Measurements from ENCODE around the gene ARMC9.

- TF ChIP-seq, protein P1, sequence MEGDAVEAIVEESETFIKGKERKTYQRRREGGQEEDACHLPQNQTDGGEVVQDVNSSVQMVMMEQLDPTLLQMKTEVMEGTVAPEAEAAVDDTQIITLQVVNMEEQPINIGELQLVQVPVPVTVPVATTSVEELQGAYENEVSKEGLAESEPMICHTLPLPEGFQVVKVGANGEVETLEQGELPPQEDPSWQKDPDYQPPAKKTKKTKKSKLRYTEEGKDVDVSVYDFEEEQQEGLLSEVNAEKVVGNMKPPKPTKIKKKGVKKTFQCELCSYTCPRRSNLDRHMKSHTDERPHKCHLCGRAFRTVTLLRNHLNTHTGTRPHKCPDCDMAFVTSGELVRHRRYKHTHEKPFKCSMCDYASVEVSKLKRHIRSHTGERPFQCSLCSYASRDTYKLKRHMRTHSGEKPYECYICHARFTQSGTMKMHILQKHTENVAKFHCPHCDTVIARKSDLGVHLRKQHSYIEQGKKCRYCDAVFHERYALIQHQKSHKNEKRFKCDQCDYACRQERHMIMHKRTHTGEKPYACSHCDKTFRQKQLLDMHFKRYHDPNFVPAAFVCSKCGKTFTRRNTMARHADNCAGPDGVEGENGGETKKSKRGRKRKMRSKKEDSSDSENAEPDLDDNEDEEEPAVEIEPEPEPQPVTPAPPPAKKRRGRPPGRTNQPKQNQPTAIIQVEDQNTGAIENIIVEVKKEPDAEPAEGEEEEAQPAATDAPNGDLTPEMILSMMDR (IDR thresholded peaks at IDR 0.05) = no peak
- no peak; the same call in 1 of the 2 replicates for TF ChIP-seq POLR2AphosphoS5 (IDR thresholded peaks at IDR 0.05; ENCODE audit: low read depth, low read length)
- TF ChIP-seq, protein P2, sequence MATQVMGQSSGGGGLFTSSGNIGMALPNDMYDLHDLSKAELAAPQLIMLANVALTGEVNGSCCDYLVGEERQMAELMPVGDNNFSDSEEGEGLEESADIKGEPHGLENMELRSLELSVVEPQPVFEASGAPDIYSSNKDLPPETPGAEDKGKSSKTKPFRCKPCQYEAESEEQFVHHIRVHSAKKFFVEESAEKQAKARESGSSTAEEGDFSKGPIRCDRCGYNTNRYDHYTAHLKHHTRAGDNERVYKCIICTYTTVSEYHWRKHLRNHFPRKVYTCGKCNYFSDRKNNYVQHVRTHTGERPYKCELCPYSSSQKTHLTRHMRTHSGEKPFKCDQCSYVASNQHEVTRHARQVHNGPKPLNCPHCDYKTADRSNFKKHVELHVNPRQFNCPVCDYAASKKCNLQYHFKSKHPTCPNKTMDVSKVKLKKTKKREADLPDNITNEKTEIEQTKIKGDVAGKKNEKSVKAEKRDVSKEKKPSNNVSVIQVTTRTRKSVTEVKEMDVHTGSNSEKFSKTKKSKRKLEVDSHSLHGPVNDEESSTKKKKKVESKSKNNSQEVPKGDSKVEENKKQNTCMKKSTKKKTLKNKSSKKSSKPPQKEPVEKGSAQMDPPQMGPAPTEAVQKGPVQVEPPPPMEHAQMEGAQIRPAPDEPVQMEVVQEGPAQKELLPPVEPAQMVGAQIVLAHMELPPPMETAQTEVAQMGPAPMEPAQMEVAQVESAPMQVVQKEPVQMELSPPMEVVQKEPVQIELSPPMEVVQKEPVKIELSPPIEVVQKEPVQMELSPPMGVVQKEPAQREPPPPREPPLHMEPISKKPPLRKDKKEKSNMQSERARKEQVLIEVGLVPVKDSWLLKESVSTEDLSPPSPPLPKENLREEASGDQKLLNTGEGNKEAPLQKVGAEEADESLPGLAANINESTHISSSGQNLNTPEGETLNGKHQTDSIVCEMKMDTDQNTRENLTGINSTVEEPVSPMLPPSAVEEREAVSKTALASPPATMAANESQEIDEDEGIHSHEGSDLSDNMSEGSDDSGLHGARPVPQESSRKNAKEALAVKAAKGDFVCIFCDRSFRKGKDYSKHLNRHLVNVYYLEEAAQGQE (IDR thresholded peaks at IDR 0.05; ENCODE audit: insufficient read depth in 1 of 2, low read depth in 2 of 2, low read length in 1 of 2) = no peak
Observed at GRCh38 chr2:231399853-231400680, 201.6 kb downstream of the ARMC9 start.
